HCT116 (cell line): ENCODE data around the gene HSPB3.

Experiments used
- CEBPB ChIP-seq: IDR thresholded peaks from 2 replicates; pipeline ENCODE4 v1.6.1; 2012; ENCODE audit warnings: low read depth
- EZH2 ChIP-seq: fragments of 200-600 bp; sonication (generic); IDR thresholded peaks from 2 replicates; pipeline ENCODE4 v1.6.1; 2017; ENCODE audit warnings: antibody characterized with exemption, mixed run types
- FOSL1 ChIP-seq: IDR thresholded peaks from 2 replicates; pipeline ENCODE4 v1.6.1; 2012; ENCODE audit warnings: low read depth
- POLR2A ChIP-seq: IDR thresholded peaks from 2 replicates; pipeline ENCODE4 v1.7.0; 2011; ENCODE audit warnings: borderline replicate concordance; ENCODE audit not compliant: insufficient read depth, insufficient read length; ENCODE audit errors: extremely low read depth
- POLR2AphosphoS5 ChIP-seq: IDR thresholded peaks from 2 replicates; pipeline ENCODE4 v1.6.1; 2011; ENCODE audit warnings: mild to moderate bottlenecking, low read depth, low read length, moderate library complexity
- RAD21 ChIP-seq: IDR thresholded peaks from 2 replicates; pipeline ENCODE4 v1.6.1; 2012; ENCODE audit warnings: low read depth, mild to moderate bottlenecking
- SIN3A ChIP-seq: IDR thresholded peaks from 2 replicates; pipeline ENCODE4 v1.6.1; 2012; ENCODE audit warnings: low read depth
- SP1 ChIP-seq: IDR thresholded peaks from 2 replicates; pipeline ENCODE4 v1.6.1; 2012; ENCODE audit warnings: low read depth
- YY1 ChIP-seq: IDR thresholded peaks from 2 replicates; pipeline ENCODE4 v1.6.1; 2011; ENCODE audit warnings: low read length, low read depth, moderate library complexity, mild to moderate bottlenecking; ENCODE audit not compliant: insufficient replicate concordance; ENCODE audit errors: extremely low read depth
- ZNF274 ChIP-seq: fragments of 200-500 bp; sonication (Bioruptor generic); IDR thresholded peaks from 2 replicates; pipeline ENCODE4 v1.6.1; 2014; ENCODE audit warnings: mild to moderate bottlenecking, low read depth, low read length, inconsistent platforms
- TF ChIP-seq, protein P1 (sequence below), 3 experiments: fragments of 200-600 bp in 1 of 3; sonication (generic) in 1 of 3; IDR thresholded peaks in 2 of 3; conservative IDR thresholded peaks in 1 of 3; 2 replicates each; pipeline ENCODE4 v1.5.1; 2012 to 2017; ENCODE audit warnings: low read depth in 2 of 3, low read length in 2 of 3, antibody characterized with exemption in 1 of 3, borderline replicate concordance in 1 of 3, control low read depth in 1 of 3, mild to moderate bottlenecking in 1 of 3, mixed read lengths in 1 of 3, mixed run types in 1 of 3, moderate library complexity in 1 of 3; ENCODE audit not compliant: insufficient read depth in 1 of 3
- TF ChIP-seq, protein P2 (sequence below): IDR thresholded peaks from 2 replicates; pipeline ENCODE4 v1.6.1; 2012
- TF ChIP-seq, protein P3 (sequence below): IDR thresholded peaks from 2 replicates; pipeline ENCODE4 v1.6.1; 2012

DNA sequence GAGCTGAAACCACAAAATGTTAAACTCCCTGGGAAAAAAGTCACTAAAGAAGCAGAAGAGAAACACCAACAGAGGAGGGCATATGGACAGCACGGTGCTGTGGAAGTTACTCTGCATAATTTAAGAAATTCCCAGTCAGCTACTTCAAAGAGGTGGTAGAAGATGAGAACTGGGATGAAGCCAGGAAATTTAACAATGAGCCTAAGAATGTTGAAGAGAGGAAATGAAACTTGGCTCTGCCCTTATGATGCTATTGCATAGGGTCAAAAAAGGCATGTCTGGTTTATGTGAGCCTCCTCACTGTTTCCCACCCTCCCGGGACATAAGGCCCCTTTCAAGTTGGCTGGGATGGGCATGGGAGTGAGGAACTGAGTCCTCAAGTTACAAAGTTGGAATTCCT is 36.7 kb downstream of the HSPB3 start:
- TF ChIP-seq POLR2A (no peak), RAD21 (no peak), EZH2 (no peak), POLR2AphosphoS5 (no peak), ZNF274 (no peak), CEBPB (no peak), FOSL1 (no peak), SIN3A (no peak), YY1 (no peak), SP1 (no peak)
- TF ChIP-seq, protein P1, sequence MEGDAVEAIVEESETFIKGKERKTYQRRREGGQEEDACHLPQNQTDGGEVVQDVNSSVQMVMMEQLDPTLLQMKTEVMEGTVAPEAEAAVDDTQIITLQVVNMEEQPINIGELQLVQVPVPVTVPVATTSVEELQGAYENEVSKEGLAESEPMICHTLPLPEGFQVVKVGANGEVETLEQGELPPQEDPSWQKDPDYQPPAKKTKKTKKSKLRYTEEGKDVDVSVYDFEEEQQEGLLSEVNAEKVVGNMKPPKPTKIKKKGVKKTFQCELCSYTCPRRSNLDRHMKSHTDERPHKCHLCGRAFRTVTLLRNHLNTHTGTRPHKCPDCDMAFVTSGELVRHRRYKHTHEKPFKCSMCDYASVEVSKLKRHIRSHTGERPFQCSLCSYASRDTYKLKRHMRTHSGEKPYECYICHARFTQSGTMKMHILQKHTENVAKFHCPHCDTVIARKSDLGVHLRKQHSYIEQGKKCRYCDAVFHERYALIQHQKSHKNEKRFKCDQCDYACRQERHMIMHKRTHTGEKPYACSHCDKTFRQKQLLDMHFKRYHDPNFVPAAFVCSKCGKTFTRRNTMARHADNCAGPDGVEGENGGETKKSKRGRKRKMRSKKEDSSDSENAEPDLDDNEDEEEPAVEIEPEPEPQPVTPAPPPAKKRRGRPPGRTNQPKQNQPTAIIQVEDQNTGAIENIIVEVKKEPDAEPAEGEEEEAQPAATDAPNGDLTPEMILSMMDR (IDR thresholded peaks at IDR 0.05 in 2 of 3, conservative IDR thresholded peaks at IDR 0.05 in 1 of 3; ENCODE audit: borderline replicate concordance in 1 of 3, insufficient read depth in 1 of 3, low read depth in 2 of 3, low read length in 2 of 3): no peak
- TF ChIP-seq, protein P2, sequence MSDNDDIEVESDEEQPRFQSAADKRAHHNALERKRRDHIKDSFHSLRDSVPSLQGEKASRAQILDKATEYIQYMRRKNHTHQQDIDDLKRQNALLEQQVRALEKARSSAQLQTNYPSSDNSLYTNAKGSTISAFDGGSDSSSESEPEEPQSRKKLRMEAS: no peak
- TF ChIP-seq, protein P3, sequence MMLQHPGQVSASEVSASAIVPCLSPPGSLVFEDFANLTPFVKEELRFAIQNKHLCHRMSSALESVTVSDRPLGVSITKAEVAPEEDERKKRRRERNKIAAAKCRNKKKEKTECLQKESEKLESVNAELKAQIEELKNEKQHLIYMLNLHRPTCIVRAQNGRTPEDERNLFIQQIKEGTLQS: no peak
